ENCODE data around the gene POLD1. TPM values are rescaled to one million over a fixed set of nuclear protein-coding genes. Genes with fewer than 3 reads are reported as not detected.

POLD1 gene
- total RNA-seq, 1 donor from 2014 or later = 17.0 TPM

GRCh38 chr19:50466706-50467039, 82.5 kb downstream of the POLD1 start:
- DNase-seq (ENCODE audit: low spot score) = no peak

GRCh38 chr19:50467566-50467965, 83.4 kb downstream of the POLD1 start:
- DNase-seq (ENCODE audit: low spot score) = no peak

Other genes starting within 250 kb of the POLD1 start
- gene IZUMO2, start 221.1 kb upstream of the POLD1 start, total RNA-seq = not detected
- 134 TPM for gene MYH14, start 180.7 kb upstream of the POLD1 start, total RNA-seq
- gene KCNC3, start 55.0 kb upstream of the POLD1 start, total RNA-seq = 22.4 TPM
- 1.1 TPM for gene NAPSA, start 18.7 kb upstream of the POLD1 start, total RNA-seq
- gene NR1H2, start 7.9 kb upstream of the POLD1 start, total RNA-seq = 64.5 TPM
- 0.96 TPM for gene SPIB, start 34.6 kb downstream of the POLD1 start, total RNA-seq
- gene MYBPC2, start 48.5 kb downstream of the POLD1 start, total RNA-seq = 0.52 TPM
- 94.0 TPM for gene EMC10, start 92.2 kb downstream of the POLD1 start, total RNA-seq
- gene GARIN5A, start 92.5 kb downstream of the POLD1 start, total RNA-seq = 1.9 TPM
- gene JOSD2, start 126.8 kb downstream of the POLD1 start, total RNA-seq = 26.6 TPM
- gene ASPDH, start 129.6 kb downstream of the POLD1 start, total RNA-seq = not detected
- 4.7 TPM for gene LRRC4B, start 184.1 kb downstream of the POLD1 start, total RNA-seq